ENCODE data around the gene MTNR1B.

DNA sequence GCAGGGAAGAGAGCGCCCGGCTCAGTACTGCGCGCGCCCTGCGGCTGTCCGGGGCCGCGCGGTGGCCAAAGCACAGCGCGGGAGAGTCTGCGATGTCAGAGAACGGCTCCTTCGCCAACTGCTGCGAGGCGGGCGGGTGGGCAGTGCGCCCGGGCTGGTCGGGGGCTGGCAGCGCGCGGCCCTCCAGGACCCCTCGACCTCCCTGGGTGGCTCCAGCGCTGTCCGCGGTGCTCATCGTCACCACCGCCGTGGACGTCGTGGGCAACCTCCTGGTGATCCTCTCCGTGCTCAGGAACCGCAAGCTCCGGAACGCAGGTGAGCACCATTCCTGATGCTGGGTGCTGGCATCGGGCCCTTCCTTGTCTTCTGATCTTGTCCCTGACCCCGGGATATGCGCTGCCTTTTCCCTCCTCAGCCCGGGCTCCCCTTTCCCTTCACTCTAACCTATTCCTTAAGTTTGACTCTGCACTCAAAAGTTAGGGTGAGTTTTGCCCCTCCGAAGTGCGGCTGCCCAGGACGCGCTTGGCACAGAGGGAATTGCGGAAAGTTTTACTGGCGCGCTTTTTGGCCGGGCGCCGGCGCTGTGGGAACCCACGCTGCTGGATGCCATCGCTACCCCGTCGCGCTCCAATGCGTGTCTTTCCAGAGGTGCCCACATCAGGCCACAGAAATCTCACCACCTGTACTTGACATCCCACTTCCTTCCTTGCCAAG is at the start of gene MTNR1B:
- no peak for TF ChIP-seq EP300 (IDR thresholded peaks at IDR 0.05)
- TF ChIP-seq POLR2AphosphoS5 (IDR thresholded peaks at IDR 0.05): no peak
